Activated naive CD4-positive, alpha-beta T cell treated with anti-CD3 and anti-CD28 coated beads for 36 hours (primary cell): ENCODE data around the gene SPX. TPM values are rescaled to one million over a fixed set of nuclear protein-coding genes. Genes with fewer than 3 reads are reported as not detected.

Experiments used
- CTCF ChIA-PET: fragments of 350-600 bp; sonication (Branson Sonifier 250); formaldehyde crosslinking; loops from one replicate; lab custom pipeline; 2021; ENCODE audit warnings: antibody characterized with exemption; lab: Charles Lee
- DNase-seq: peaks from one replicate; pipeline ENCODE4 v3.0.0-alpha.2; 2020
- H3K27ac Mint-ChIP-seq: one replicate; pipeline ENCODE4 v1.8.0; 2021; ENCODE audit warnings: mild to moderate bottlenecking, mixed read lengths
- H3K27me3 Mint-ChIP-seq: one replicate; pipeline ENCODE4 v1.8.0; 2021; ENCODE audit warnings: low read depth, mixed read lengths
- H3K36me3 Mint-ChIP-seq: one replicate; pipeline ENCODE4 v1.8.0; 2021; ENCODE audit warnings: low read depth, mixed read lengths
- H3K4me1 Mint-ChIP-seq: one replicate; pipeline ENCODE4 v1.8.0; 2021; ENCODE audit warnings: low read depth, mixed read lengths
- H3K4me3 Mint-ChIP-seq: one replicate; pipeline ENCODE4 v1.8.0; 2021; ENCODE audit warnings: mild to moderate bottlenecking, moderate library complexity, mixed read lengths
- H3K9me3 Mint-ChIP-seq: one replicate; pipeline ENCODE4 v1.8.0; 2021; ENCODE audit warnings: mixed read lengths
- intact Hi-C: fragments of 100-400 bp; cut with micrococcal nuclease; formaldehyde crosslinking; loops from one replicate; pipeline ENCODE4 v1.15.1; 2023
- total RNA-seq, 2 experiments: library from RNA; stranded (reverse); gene quantifications; one replicate each; pipeline ENCODE4 v1.2.3, GENCODE V29; 2021

Gene SPX
- total RNA-seq, result under 1 TPM; 0.50 to 0.57 TPM

- CTCF ChIA-PET, result no interaction called here
- intact Hi-C loops, result no loop called here
- DNase-seq, result no peak
- Mint-ChIP-seq H3K4me3 (peak within 1 kb of the TSS; percentile 59), H3K27ac (no peak within 1 kb of the TSS), H3K4me1 (peaks cover 2% of the 10 kb centered on the region), H3K9me3 (peaks cover 7% of the 10 kb centered on the region), H3K27me3 (peaks cover 20% of the 10 kb centered on the region), H3K36me3 (no peaks in the 10 kb centered on the region)
These were observed at the start of gene SPX for GRCh38 chr12:21526053-21526452. Gene SPX (plus strand): TSS chr12:21526296. CDS start chr12:21526473, 177 bp downstream.

GRCh38 chr12:21476949-21477348 is 49.1 kb upstream of the SPX start:
- no peak for DNase-seq
- CTCF ChIA-PET, result no interaction called here
- Mint-ChIP-seq H3K9me3 (no peaks in the 10 kb centered on the region), H3K27me3 (no peaks in the 10 kb centered on the region), H3K4me3 (no peak overlapping the region), H3K27ac (peak overlapping the region; percentile 50), H3K36me3 (peaks cover 28% of the 10 kb centered on the region), H3K4me1 (peaks cover 16% of the 10 kb centered on the region)
- intact Hi-C loops, result loop anchor here (1.0 to 2.0 kb wide), 4 partner anchors 21 to 62 kb away; partner anchors contain the start of genes GOLT1B and RECQL

GRCh38 chr12:21478756-21479455 is 47.2 kb upstream of the SPX start:
- no peaks in the 10 kb centered on the region for H3K27me3 Mint-ChIP-seq
- H3K36me3 Mint-ChIP-seq, result peaks cover 21% of the 10 kb centered on the region
- no peak overlapping the region for H3K4me3 Mint-ChIP-seq
- H3K4me1 Mint-ChIP-seq, result peaks cover 16% of the 10 kb centered on the region
- H3K9me3 Mint-ChIP-seq, result no peaks in the 10 kb centered on the region
- no peak overlapping the region for H3K27ac Mint-ChIP-seq
- intact Hi-C loops, result no loop called here
- CTCF ChIA-PET, result interaction anchor here (0.7 to 1.1 kb wide), 2 partner anchors 35 to 137 kb away, joined by 3 to 5 read pairs; no protein-coding TSS in a partner anchor
- no peak for DNase-seq

- H3K9me3 Mint-ChIP-seq, result no peaks in the 10 kb centered on the region
- no peak overlapping the region for H3K4me3 Mint-ChIP-seq
- intact Hi-C loops, result no loop called here
- DNase-seq, result no peak
- H3K27me3 Mint-ChIP-seq, result no peaks in the 10 kb centered on the region
- H3K27ac Mint-ChIP-seq, result no peak overlapping the region
- CTCF ChIA-PET, result interaction anchor here (0.6 to 0.9 kb wide), 2 partner anchors 8 to 171 kb away, joined by 3 to 4 read pairs; no protein-coding TSS in a partner anchor
- peaks cover 13% of the 10 kb centered on the region for H3K36me3 Mint-ChIP-seq
- H3K4me1 Mint-ChIP-seq, result no peaks in the 10 kb centered on the region
These were observed 42.6 kb upstream of the SPX start for GRCh38 chr12:21483531-21483930.

GRCh38 chr12:21485998-21486397 is 40.1 kb upstream of the SPX start:
- Mint-ChIP-seq H3K27me3 (no peaks in the 10 kb centered on the region), H3K36me3 (peaks cover 29% of the 10 kb centered on the region), H3K4me1 (peaks cover 2% of the 10 kb centered on the region), H3K27ac (no peak overlapping the region), H3K4me3 (no peak overlapping the region), H3K9me3 (no peaks in the 10 kb centered on the region)
- CTCF ChIA-PET, result no interaction called here
- intact Hi-C loops, result no loop called here
- DNase-seq, result no peak

GRCh38 chr12:21499765-21500164 is 26.3 kb upstream of the SPX start:
- no peak for DNase-seq
- Mint-ChIP-seq H3K36me3 (peaks cover 38% of the 10 kb centered on the region), H3K4me3 (no peak overlapping the region), H3K9me3 (no peaks in the 10 kb centered on the region), H3K27me3 (no peaks in the 10 kb centered on the region), H3K4me1 (peaks cover 33% of the 10 kb centered on the region), H3K27ac (no peak overlapping the region)
- CTCF ChIA-PET, result no interaction called here
- intact Hi-C loops, result loop anchor here (10.0 kb wide), 1 partner anchor 1125 kb away; the partner anchor contains the start of gene ETNK1

GRCh38 chr12:21500786-21501257 is 25.3 kb upstream of the SPX start:
- Mint-ChIP-seq H3K4me3 (no peak overlapping the region), H3K4me1 (peaks cover 42% of the 10 kb centered on the region), H3K27ac (no peak overlapping the region), H3K27me3 (no peaks in the 10 kb centered on the region), H3K36me3 (peaks cover 28% of the 10 kb centered on the region), H3K9me3 (no peaks in the 10 kb centered on the region)
- intact Hi-C loops, result loop anchor here (1.0 to 10.0 kb wide), 11 partner anchors 8 to 1124 kb away; partner anchors contain the start of genes CMAS, ETNK1, LDHB and PYROXD1
- CTCF ChIA-PET, result interaction anchor here (0.6 to 2.3 kb wide), 3 partner anchors 56 to 179 kb away, joined by 3 to 9 read pairs (median 4); no protein-coding TSS in a partner anchor
- DNase-seq, result no peak

- H3K4me1 Mint-ChIP-seq, result peaks cover 44% of the 10 kb centered on the region
- H3K36me3 Mint-ChIP-seq, result peaks cover 22% of the 10 kb centered on the region
- CTCF ChIA-PET, result interaction anchor here (0.6 to 2.3 kb wide), 3 partner anchors 57 to 179 kb away, joined by 3 to 9 read pairs (median 4); no protein-coding TSS in a partner anchor
- H3K27ac Mint-ChIP-seq, result no peak within 1 kb of the TSS
- no peaks in the 10 kb centered on the region for H3K27me3 Mint-ChIP-seq
- H3K4me3 Mint-ChIP-seq, result no peak within 1 kb of the TSS
- no peaks in the 10 kb centered on the region for H3K9me3 Mint-ChIP-seq
- peak; percentile 95 for DNase-seq
- intact Hi-C loops, result loop anchor here (1.0 to 10.0 kb wide), 11 partner anchors 8 to 1123 kb away; partner anchors contain the start of genes CMAS, ETNK1, LDHB and PYROXD1
These were observed 24.6 kb upstream of the SPX start, which contains the start of the genes GOLT1B and RECQL for GRCh38 chr12:21501258-21502163. Gene GOLT1B (plus strand): TSS chr12:21501789. CDS start chr12:21501924, 135 bp downstream. Gene RECQL (minus strand): TSS chr12:21501635. CDS start chr12:21499570, 2,065 bp downstream.

GRCh38 chr12:21502164-21502496 is 24.0 kb upstream of the SPX start:
- DNase-seq, result peak; percentile 50
- Mint-ChIP-seq H3K27me3 (no peaks in the 10 kb centered on the region), H3K9me3 (no peaks in the 10 kb centered on the region), H3K4me3 (no peak overlapping the region), H3K36me3 (peaks cover 17% of the 10 kb centered on the region), H3K27ac (no peak overlapping the region), H3K4me1 (peaks cover 44% of the 10 kb centered on the region)
- CTCF ChIA-PET, result interaction anchor here (1.8 to 2.3 kb wide), 2 partner anchors 146 to 178 kb away, joined by 4 to 9 read pairs; no protein-coding TSS in a partner anchor
- intact Hi-C loops, result loop anchor here (10.0 kb wide), 1 partner anchor 1123 kb away; the partner anchor contains the start of gene ETNK1

- Mint-ChIP-seq H3K27ac (no peak overlapping the region), H3K27me3 (no peaks in the 10 kb centered on the region), H3K4me1 (peaks cover 42% of the 10 kb centered on the region), H3K9me3 (no peaks in the 10 kb centered on the region), H3K36me3 (peaks cover 10% of the 10 kb centered on the region), H3K4me3 (no peak overlapping the region)
- no peak for DNase-seq
- intact Hi-C loops, result loop anchor here (10.0 kb wide), 1 partner anchor 1122 kb away; the partner anchor contains the start of gene ETNK1
- CTCF ChIA-PET, result interaction anchor here (1.8 to 2.3 kb wide), 2 partner anchors 146 to 177 kb away, joined by 4 to 9 read pairs; no protein-coding TSS in a partner anchor
These were observed 23.2 kb upstream of the SPX start for GRCh38 chr12:21502872-21503271.

- H3K4me1 Mint-ChIP-seq, result peaks cover 53% of the 10 kb centered on the region
- CTCF ChIA-PET, result no interaction called here
- H3K9me3 Mint-ChIP-seq, result no peaks in the 10 kb centered on the region
- no peaks in the 10 kb centered on the region for H3K27me3 Mint-ChIP-seq
- peaks cover 13% of the 10 kb centered on the region for H3K36me3 Mint-ChIP-seq
- no peak overlapping the region for H3K27ac Mint-ChIP-seq
- no peak for DNase-seq
- no peak overlapping the region for H3K4me3 Mint-ChIP-seq
- intact Hi-C loops, result loop anchor here (10.0 kb wide), 1 partner anchor 1119 kb away; the partner anchor contains the start of gene ETNK1
These were observed 20.2 kb upstream of the SPX start for GRCh38 chr12:21505888-21506287.
